Measurements from ENCODE around the gene RAD51B. TPM values are rescaled to one million over a fixed set of nuclear protein-coding genes. Genes with fewer than 3 reads are reported as not detected.

Gene RAD51B
- total RNA-seq, 2 experiments from 2014 or later, result 43.6 to 50.7 TPM

- Mint-ChIP-seq H3K27me3 (no peaks in the 10 kb centered on the region), H3K27ac (no peak overlapping the region), H3K9me3 (no peaks in the 10 kb centered on the region), H3K36me3 (peaks cover 10% of the 10 kb centered on the region), H3K4me1 (peaks cover 11% of the 10 kb centered on the region), H3K4me3 (no peak overlapping the region)
- ATAC-seq (ENCODE audit: low read depth) (no peak), DNase-seq (no peak)
- POLR2A ChIA-PET, result no interaction called here
These were observed 541.7 kb downstream of the RAD51B start for GRCh38 chr14:68361231-68361630.

GRCh38 chr14:68362846-68363245 is 543.3 kb downstream of the RAD51B start:
- Mint-ChIP-seq H3K27ac (no peak overlapping the region), H3K4me3 (no peak overlapping the region), H3K36me3 (peaks cover 7% of the 10 kb centered on the region), H3K9me3 (no peaks in the 10 kb centered on the region), H3K4me1 (peaks cover 11% of the 10 kb centered on the region), H3K27me3 (no peaks in the 10 kb centered on the region)
- DNase-seq (no peak), ATAC-seq (ENCODE audit: low read depth) (no peak)
- POLR2A ChIA-PET, result no interaction called here

- peaks cover 7% of the 10 kb centered on the region for H3K36me3 Mint-ChIP-seq
- ATAC-seq (ENCODE audit: low read depth), result no peak
- no peak overlapping the region for H3K27ac Mint-ChIP-seq
- no peak for DNase-seq
- POLR2A ChIA-PET, result no interaction called here
- H3K9me3 Mint-ChIP-seq, result no peaks in the 10 kb centered on the region
- H3K4me3 Mint-ChIP-seq, result no peak overlapping the region
- H3K4me1 Mint-ChIP-seq, result peaks cover 14% of the 10 kb centered on the region
- H3K27me3 Mint-ChIP-seq, result no peaks in the 10 kb centered on the region
These were observed 543.9 kb downstream of the RAD51B start for GRCh38 chr14:68363466-68363842.

- DNase-seq (no peak), ATAC-seq (ENCODE audit: low read depth) (no peak)
- H3K4me3 Mint-ChIP-seq, result no peak overlapping the region
- H3K9me3 Mint-ChIP-seq, result no peaks in the 10 kb centered on the region
- H3K4me1 Mint-ChIP-seq, result peaks cover 17% of the 10 kb centered on the region
- no peaks in the 10 kb centered on the region for H3K27me3 Mint-ChIP-seq
- POLR2A ChIA-PET, result no interaction called here
- peaks cover 7% of the 10 kb centered on the region for H3K36me3 Mint-ChIP-seq
- H3K27ac Mint-ChIP-seq, result no peak overlapping the region
These were observed 544.5 kb downstream of the RAD51B start for GRCh38 chr14:68363843-68364767.

DNA sequence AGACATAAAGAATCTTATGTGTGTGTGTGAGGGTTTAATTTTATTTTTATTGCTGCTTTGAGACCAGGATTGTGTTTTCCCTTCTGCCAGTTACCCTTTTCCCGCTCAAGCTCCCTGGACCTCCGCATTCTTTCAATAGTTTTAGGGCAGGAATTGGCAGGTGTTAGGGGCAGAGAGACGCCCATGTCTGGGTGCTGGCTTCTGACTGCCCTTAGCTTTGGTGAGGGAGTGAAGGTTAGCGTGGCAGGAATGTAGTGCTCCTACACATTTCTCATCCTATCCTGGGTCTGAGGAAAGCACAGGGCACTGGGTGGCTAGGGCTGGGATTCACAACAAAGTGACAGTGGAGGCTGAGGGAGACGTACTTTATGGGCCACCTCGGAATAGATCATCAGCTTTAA is 545.2 kb downstream of the RAD51B start:
- Mint-ChIP-seq H3K36me3 (peaks cover 7% of the 10 kb centered on the region), H3K4me3 (no peak overlapping the region), H3K9me3 (no peaks in the 10 kb centered on the region), H3K4me1 (peaks cover 15% of the 10 kb centered on the region), H3K27me3 (no peaks in the 10 kb centered on the region), H3K27ac (no peak overlapping the region)
- POLR2A ChIA-PET, result no interaction called here
- ATAC-seq (ENCODE audit: low read depth) (no peak), DNase-seq (no peak)

- Mint-ChIP-seq H3K27ac (no peak overlapping the region), H3K4me3 (no peak overlapping the region), H3K27me3 (no peaks in the 10 kb centered on the region), H3K36me3 (peaks cover 5% of the 10 kb centered on the region), H3K9me3 (no peaks in the 10 kb centered on the region), H3K4me1 (peaks cover 11% of the 10 kb centered on the region)
- no peak for ATAC-seq (ENCODE audit: low read depth)
- no peak for DNase-seq
- POLR2A ChIA-PET, result no interaction called here
These were observed 545.6 kb downstream of the RAD51B start for GRCh38 chr14:68365228-68365627.

DNA sequence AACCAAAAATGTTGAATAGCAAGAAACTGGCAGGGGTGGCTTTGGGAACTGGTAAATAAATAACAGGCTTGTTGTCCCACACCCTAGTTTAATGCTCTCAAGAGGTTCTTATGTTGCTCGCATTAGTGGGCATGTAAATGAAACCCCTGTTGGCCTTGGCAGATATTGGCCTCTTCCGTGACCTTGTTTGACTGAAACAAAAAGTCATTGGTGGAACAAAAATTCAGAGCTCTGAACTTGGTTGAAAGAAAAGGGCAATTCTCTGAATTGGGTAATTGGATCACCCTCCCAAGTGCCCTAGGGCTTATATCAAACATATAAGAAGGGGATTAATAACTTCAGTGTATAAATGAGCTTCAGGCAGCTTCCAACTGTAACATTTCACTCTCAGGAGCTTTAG is 547.1 kb downstream of the RAD51B start:
- POLR2A ChIA-PET, result interaction anchor here (0.6 kb wide), 1 partner anchor 9 kb away, joined by 3 read pairs; no protein-coding TSS in a partner anchor

GRCh38 chr14:68367536-68367935 is 548.0 kb downstream of the RAD51B start:
- H3K27ac Mint-ChIP-seq, result no peak overlapping the region
- POLR2A ChIA-PET, result no interaction called here
- H3K9me3 Mint-ChIP-seq, result no peaks in the 10 kb centered on the region
- no peak overlapping the region for H3K4me3 Mint-ChIP-seq
- H3K27me3 Mint-ChIP-seq, result no peaks in the 10 kb centered on the region
- DNase-seq (no peak), ATAC-seq (ENCODE audit: low read depth) (no peak)
- H3K36me3 Mint-ChIP-seq, result peaks cover 10% of the 10 kb centered on the region
- peaks cover 11% of the 10 kb centered on the region for H3K4me1 Mint-ChIP-seq

More for the DNA sequence above, 547.1 kb downstream of the RAD51B start:
- H3K36me3 Mint-ChIP-seq, result peaks cover 5% of the 10 kb centered on the region
- no peak overlapping the region for H3K4me3 Mint-ChIP-seq
- no peak for ATAC-seq (ENCODE audit: low read depth)
- DNase-seq, result no peak
- peaks cover 11% of the 10 kb centered on the region for H3K4me1 Mint-ChIP-seq
- H3K27ac Mint-ChIP-seq, result no peak overlapping the region
- no peaks in the 10 kb centered on the region for H3K27me3 Mint-ChIP-seq
- no peaks in the 10 kb centered on the region for H3K9me3 Mint-ChIP-seq

DNA sequence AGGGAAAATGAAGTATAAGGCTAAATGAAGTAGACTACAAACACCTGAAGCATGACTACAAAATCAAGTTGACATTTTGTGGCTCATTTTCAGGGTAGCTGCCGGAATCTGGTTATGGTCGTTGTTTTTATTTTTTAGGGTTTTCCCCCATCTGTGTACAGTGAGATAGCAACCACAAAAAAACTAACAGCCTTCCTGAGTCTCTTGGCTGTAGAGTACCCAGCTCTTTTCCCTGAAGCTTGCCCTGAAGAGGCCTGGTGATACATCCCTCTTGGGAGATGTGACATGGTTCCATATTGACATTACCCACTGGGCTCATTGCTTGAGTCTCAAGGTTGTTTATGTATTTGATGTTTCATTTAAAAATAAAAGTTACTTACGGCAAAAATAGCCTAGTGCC is 549.3 kb downstream of the RAD51B start:
- Mint-ChIP-seq H3K27ac (no peak overlapping the region), H3K9me3 (peaks cover 4% of the 10 kb centered on the region), H3K27me3 (no peaks in the 10 kb centered on the region), H3K36me3 (peaks cover 15% of the 10 kb centered on the region), H3K4me3 (no peak overlapping the region), H3K4me1 (peaks cover 8% of the 10 kb centered on the region)
- no peak for DNase-seq
- POLR2A ChIA-PET, result interaction anchor here (1.3 kb wide), 1 partner anchor 85 kb away, joined by 5 read pairs; no protein-coding TSS in a partner anchor
- peak; percentile 33 for ATAC-seq (ENCODE audit: low read depth)

GRCh38 chr14:68369281-68370056 is 549.9 kb downstream of the RAD51B start:
- Mint-ChIP-seq H3K27me3 (no peaks in the 10 kb centered on the region), H3K9me3 (peaks cover 4% of the 10 kb centered on the region), H3K27ac (no peak overlapping the region), H3K4me3 (no peak overlapping the region), H3K36me3 (peaks cover 15% of the 10 kb centered on the region), H3K4me1 (peaks cover 12% of the 10 kb centered on the region)
- no peak for DNase-seq
- POLR2A ChIA-PET, result interaction anchor here (1.3 kb wide), 1 partner anchor 86 kb away, joined by 5 read pairs; no protein-coding TSS in a partner anchor
- ATAC-seq (ENCODE audit: low read depth), result no peak

- H3K27me3 Mint-ChIP-seq, result no peaks in the 10 kb centered on the region
- H3K4me1 Mint-ChIP-seq, result peaks cover 12% of the 10 kb centered on the region
- peaks cover 15% of the 10 kb centered on the region for H3K36me3 Mint-ChIP-seq
- peaks cover 4% of the 10 kb centered on the region for H3K9me3 Mint-ChIP-seq
- no peak overlapping the region for H3K27ac Mint-ChIP-seq
- POLR2A ChIA-PET, result no interaction called here
- DNase-seq (no peak), ATAC-seq (ENCODE audit: low read depth) (no peak)
- H3K4me3 Mint-ChIP-seq, result no peak overlapping the region
These were observed 550.4 kb downstream of the RAD51B start for GRCh38 chr14:68370057-68370360.

DNA sequence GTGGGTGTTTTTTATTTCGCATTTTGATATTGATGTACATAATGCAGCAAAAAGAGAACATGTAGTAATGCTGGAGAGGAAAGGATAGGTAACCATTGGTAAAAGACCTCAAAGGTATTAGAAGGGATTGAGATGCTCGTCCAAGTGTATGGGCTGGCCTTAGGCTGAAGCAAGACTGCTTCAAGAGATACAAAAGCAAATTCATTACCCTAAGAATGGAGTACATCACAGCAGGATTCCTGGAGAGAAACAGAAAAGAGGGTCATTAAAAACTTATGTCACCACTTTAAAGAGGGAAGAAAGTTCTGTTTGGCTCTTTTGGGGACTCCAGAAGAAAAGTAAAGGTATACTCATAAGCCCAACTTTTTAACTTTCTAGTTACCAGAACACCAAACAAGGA is 552.8 kb downstream of the RAD51B start:
- Mint-ChIP-seq H3K4me3 (no peak overlapping the region), H3K36me3 (peaks cover 14% of the 10 kb centered on the region), H3K27me3 (no peaks in the 10 kb centered on the region), H3K9me3 (peaks cover 4% of the 10 kb centered on the region), H3K27ac (no peak overlapping the region), H3K4me1 (peaks cover 29% of the 10 kb centered on the region)
- DNase-seq (no peak), ATAC-seq (ENCODE audit: low read depth) (no peak)
- POLR2A ChIA-PET, result no interaction called here

DNA sequence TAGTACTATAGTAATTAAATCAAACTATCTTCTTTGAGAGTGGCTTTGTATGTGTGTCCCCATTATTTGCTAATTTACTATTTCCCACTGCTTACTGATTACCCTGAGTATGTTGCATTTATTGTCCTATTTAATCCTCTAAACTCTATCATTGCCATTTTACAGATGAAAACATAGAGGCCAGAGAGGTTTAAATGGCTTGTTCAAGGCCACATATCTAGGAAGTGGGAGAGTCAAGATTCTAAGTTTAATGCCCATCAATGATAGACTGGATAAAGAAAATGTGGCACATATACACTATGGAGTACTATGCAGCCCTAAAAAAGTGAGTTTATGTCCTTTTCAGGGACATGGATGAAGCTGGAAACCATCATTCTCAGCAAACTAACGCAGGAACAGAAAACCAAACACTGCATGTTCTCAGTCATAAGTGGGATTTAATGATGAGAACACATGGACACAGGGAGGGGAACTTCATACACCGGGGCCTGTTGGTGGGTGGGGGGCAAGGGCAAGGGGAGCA is 553.6 kb downstream of the RAD51B start:
- Mint-ChIP-seq H3K36me3 (peaks cover 13% of the 10 kb centered on the region), H3K27ac (no peak overlapping the region), H3K4me1 (peaks cover 33% of the 10 kb centered on the region), H3K9me3 (peaks cover 4% of the 10 kb centered on the region), H3K27me3 (no peaks in the 10 kb centered on the region), H3K4me3 (no peak overlapping the region)
- ATAC-seq (ENCODE audit: low read depth) (no peak), DNase-seq (no peak)
- POLR2A ChIA-PET, result no interaction called here
